Measurements from ENCODE around the gene LONP2. TPM values are rescaled to one million over a fixed set of nuclear protein-coding genes. Genes with fewer than 3 reads are reported as not detected.

The LONP2 gene
- polyA plus RNA-seq, 4 donors = 18.1 to 48.3 (median 27.4) TPM

- FAIRE-seq = no peak
- Histone ChIP-seq H3K4me3 (ENCODE audit: low read depth in 1 of 3, low read length in 3 of 3) (no peak overlapping the region), H3K9me3 (ENCODE audit: control insufficient read depth in 2 of 2, insufficient read depth in 1 of 2, low read depth in 1 of 2, low read length in 1 of 2) (no peaks in the 10 kb centered on the region), H3K4me1 (ENCODE audit: control insufficient read depth in 3 of 3, insufficient read depth in 2 of 3, low read depth in 1 of 3, low read length in 2 of 3) (peaks cover 5 to 8% (median 6%) of the 10 kb centered on the region in 3 donors), H3K36me3 (ENCODE audit: control insufficient read depth in 3 of 3, insufficient read depth in 2 of 3, low read depth in 1 of 3, low read length in 3 of 3) (no peaks in the 10 kb centered on the region), H3K27ac (ENCODE audit: low read depth in 1 of 3, low read length in 2 of 3) (no peak overlapping the region), H3K27me3 (ENCODE audit: control insufficient read depth in 3 of 3, insufficient read depth in 3 of 3, low read length in 3 of 3) (no peaks in the 10 kb centered on the region)
- no peak for DNase-seq
- WGBS, 3 donors = 19 to 30% (median 25%) methylated on average over 2 of the region's 2 CpGs
These were observed 2.0 kb downstream of the LONP2 start for GRCh38 chr16:48246066-48246465.

GRCh38 chr16:48247311-48247710, 3.2 kb downstream of the LONP2 start, which contains the start of gene ABCC11:
ABCC11 (minus strand) TSS chr16:48247539; CDS start chr16:48231921, 15,618 bp downstream.
- H3K36me3 ChIP-seq (ENCODE audit: control insufficient read depth in 3 of 3, insufficient read depth in 2 of 3, low read depth in 1 of 3, low read length in 3 of 3) = peaks cover 0 to 2% (median 2%) of the 10 kb centered on the region in 3 donors
- H3K4me3 ChIP-seq (ENCODE audit: low read depth in 1 of 3, low read length in 3 of 3) = no peak within 1 kb of the TSS
- H3K4me1 ChIP-seq (ENCODE audit: control insufficient read depth in 3 of 3, insufficient read depth in 2 of 3, low read depth in 1 of 3, low read length in 2 of 3) = peaks cover 6 to 8% (median 7%) of the 10 kb centered on the region in 3 donors
- H3K9me3 ChIP-seq (ENCODE audit: control insufficient read depth in 2 of 2, insufficient read depth in 1 of 2, low read depth in 1 of 2, low read length in 1 of 2) = no peaks in the 10 kb centered on the region
- peak within 1 kb of the TSS in 1 of 3 donors; percentile 31 for H3K27ac ChIP-seq (ENCODE audit: low read depth in 1 of 3, low read length in 2 of 3)
- DNase-seq (no peak), FAIRE-seq (no peak)
- H3K27me3 ChIP-seq (ENCODE audit: control insufficient read depth in 3 of 3, insufficient read depth in 3 of 3, low read length in 3 of 3) = no peaks in the 10 kb centered on the region
- WGBS, 3 donors = 33 to 44% (median 34%) methylated on average over 4 of the region's 4 CpGs

- peak in 1 of 2 donors; percentile 83 for DNase-seq
- peak; percentile 91 for FAIRE-seq
- peak overlapping the region in 2 of 3 donors; percentile 38 to 64 for H3K27ac ChIP-seq (ENCODE audit: low read depth in 1 of 3, low read length in 2 of 3)
These were observed 6.6 kb downstream of the LONP2 start for GRCh38 chr16:48250520-48251278.

GRCh38 chr16:48252013-48252412, 7.9 kb downstream of the LONP2 start:
- DNase-seq (no peak), FAIRE-seq (no peak)
- Histone ChIP-seq H3K9me3 (ENCODE audit: control insufficient read depth in 2 of 2, insufficient read depth in 1 of 2, low read depth in 1 of 2, low read length in 1 of 2) (no peaks in the 10 kb centered on the region), H3K27me3 (ENCODE audit: control insufficient read depth in 3 of 3, insufficient read depth in 3 of 3, low read length in 3 of 3) (no peaks in the 10 kb centered on the region), H3K27ac (ENCODE audit: low read depth in 1 of 3, low read length in 2 of 3) (no peak overlapping the region), H3K36me3 (ENCODE audit: control insufficient read depth in 3 of 3, insufficient read depth in 2 of 3, low read depth in 1 of 3, low read length in 3 of 3) (peaks cover 3 to 6% (median 6%) of the 10 kb centered on the region in 3 donors), H3K4me3 (ENCODE audit: low read depth in 1 of 3, low read length in 3 of 3) (no peak overlapping the region), H3K4me1 (ENCODE audit: control insufficient read depth in 3 of 3, insufficient read depth in 2 of 3, low read depth in 1 of 3, low read length in 2 of 3) (peaks cover 0 to 4% (median 3%) of the 10 kb centered on the region in 3 donors)
- 73 to 85% (median 75%) methylated on average over 5 of the region's 5 CpGs for WGBS, 3 donors

More at GRCh38 chr16:48250520-48251278, 6.6 kb downstream of the LONP2 start:
- H3K9me3 ChIP-seq (ENCODE audit: control insufficient read depth in 2 of 2, insufficient read depth in 1 of 2, low read depth in 1 of 2, low read length in 1 of 2) = no peaks in the 10 kb centered on the region
- peaks cover 2 to 7% (median 5%) of the 10 kb centered on the region in 3 donors for H3K4me1 ChIP-seq (ENCODE audit: control insufficient read depth in 3 of 3, insufficient read depth in 2 of 3, low read depth in 1 of 3, low read length in 2 of 3)
- H3K36me3 ChIP-seq (ENCODE audit: control insufficient read depth in 3 of 3, insufficient read depth in 2 of 3, low read depth in 1 of 3, low read length in 3 of 3) = peaks cover 3 to 6% (median 6%) of the 10 kb centered on the region in 3 donors
- 30 to 68% (median 48%) methylated on average over 5 of the region's 5 CpGs for WGBS, 3 donors
- no peaks in the 10 kb centered on the region for H3K27me3 ChIP-seq (ENCODE audit: control insufficient read depth in 3 of 3, insufficient read depth in 3 of 3, low read length in 3 of 3)
- no peak overlapping the region for H3K4me3 ChIP-seq (ENCODE audit: low read depth in 1 of 3, low read length in 3 of 3)

GRCh38 chr16:48256579-48257177, 12.6 kb downstream of the LONP2 start:
- Histone ChIP-seq H3K4me1 (ENCODE audit: control insufficient read depth in 3 of 3, insufficient read depth in 2 of 3, low read depth in 1 of 3, low read length in 2 of 3) (no peaks in the 10 kb centered on the region), H3K9me3 (ENCODE audit: control insufficient read depth in 2 of 2, insufficient read depth in 1 of 2, low read depth in 1 of 2, low read length in 1 of 2) (no peaks in the 10 kb centered on the region), H3K36me3 (ENCODE audit: control insufficient read depth in 3 of 3, insufficient read depth in 2 of 3, low read depth in 1 of 3, low read length in 3 of 3) (peaks cover 8 to 17% (median 13%) of the 10 kb centered on the region in 3 donors), H3K4me3 (ENCODE audit: low read depth in 1 of 3, low read length in 3 of 3) (no peak overlapping the region), H3K27ac (ENCODE audit: low read depth in 1 of 3, low read length in 2 of 3) (no peak overlapping the region), H3K27me3 (ENCODE audit: control insufficient read depth in 3 of 3, insufficient read depth in 3 of 3, low read length in 3 of 3) (no peaks in the 10 kb centered on the region)
- FAIRE-seq (no peak), DNase-seq (peak; percentile 16 to 36)
- 63 to 80% (median 72%) methylated on average over 7 of the region's 7 CpGs for WGBS, 3 donors

- WGBS, 3 donors = 92 to 97% (median 95%) methylated on average over 1 of the region's 1 CpG
- no peaks in the 10 kb centered on the region for H3K9me3 ChIP-seq (ENCODE audit: control insufficient read depth in 2 of 2, insufficient read depth in 1 of 2, low read depth in 1 of 2, low read length in 1 of 2)
- no peak for DNase-seq
- FAIRE-seq = no peak
- no peak overlapping the region for H3K27ac ChIP-seq (ENCODE audit: low read depth in 1 of 3, low read length in 2 of 3)
- peaks cover 10 to 17% (median 15%) of the 10 kb centered on the region in 3 donors for H3K36me3 ChIP-seq (ENCODE audit: control insufficient read depth in 3 of 3, insufficient read depth in 2 of 3, low read depth in 1 of 3, low read length in 3 of 3)
- no peaks in the 10 kb centered on the region for H3K4me1 ChIP-seq (ENCODE audit: control insufficient read depth in 3 of 3, insufficient read depth in 2 of 3, low read depth in 1 of 3, low read length in 2 of 3)
- no peak overlapping the region for H3K4me3 ChIP-seq (ENCODE audit: low read depth in 1 of 3, low read length in 3 of 3)
- no peaks in the 10 kb centered on the region for H3K27me3 ChIP-seq (ENCODE audit: control insufficient read depth in 3 of 3, insufficient read depth in 3 of 3, low read length in 3 of 3)
These were observed 17.5 kb downstream of the LONP2 start for GRCh38 chr16:48261569-48261968.

- Histone ChIP-seq H3K9me3 (ENCODE audit: control insufficient read depth in 2 of 2, insufficient read depth in 1 of 2, low read depth in 1 of 2, low read length in 1 of 2) (no peaks in the 10 kb centered on the region), H3K4me3 (ENCODE audit: low read depth in 1 of 3, low read length in 3 of 3) (no peak overlapping the region), H3K36me3 (ENCODE audit: control insufficient read depth in 3 of 3, insufficient read depth in 2 of 3, low read depth in 1 of 3, low read length in 3 of 3) (peaks cover 10 to 17% (median 17%) of the 10 kb centered on the region in 3 donors), H3K27ac (ENCODE audit: low read depth in 1 of 3, low read length in 2 of 3) (no peak overlapping the region), H3K27me3 (ENCODE audit: control insufficient read depth in 3 of 3, insufficient read depth in 3 of 3, low read length in 3 of 3) (no peaks in the 10 kb centered on the region), H3K4me1 (ENCODE audit: control insufficient read depth in 3 of 3, insufficient read depth in 2 of 3, low read depth in 1 of 3, low read length in 2 of 3) (no peaks in the 10 kb centered on the region)
- DNase-seq = no peak
- FAIRE-seq = no peak
- 97 to 100% (median 99%) methylated on average over 2 of the region's 2 CpGs for WGBS, 3 donors
These were observed 18.5 kb downstream of the LONP2 start for GRCh38 chr16:48262631-48263030.

GRCh38 chr16:48269011-48269410, 24.9 kb downstream of the LONP2 start:
- DNase-seq (no peak), FAIRE-seq (no peak)
- no peaks in the 10 kb centered on the region for H3K4me1 ChIP-seq (ENCODE audit: control insufficient read depth in 3 of 3, insufficient read depth in 2 of 3, low read depth in 1 of 3, low read length in 2 of 3)
- no peak overlapping the region for H3K4me3 ChIP-seq (ENCODE audit: low read depth in 1 of 3, low read length in 3 of 3)
- H3K9me3 ChIP-seq (ENCODE audit: control insufficient read depth in 2 of 2, insufficient read depth in 1 of 2, low read depth in 1 of 2, low read length in 1 of 2) = no peaks in the 10 kb centered on the region
- peaks cover 3 to 13% (median 13%) of the 10 kb centered on the region in 3 donors for H3K36me3 ChIP-seq (ENCODE audit: control insufficient read depth in 3 of 3, insufficient read depth in 2 of 3, low read depth in 1 of 3, low read length in 3 of 3)
- H3K27ac ChIP-seq (ENCODE audit: low read depth in 1 of 3, low read length in 2 of 3) = no peak overlapping the region
- no peaks in the 10 kb centered on the region for H3K27me3 ChIP-seq (ENCODE audit: control insufficient read depth in 3 of 3, insufficient read depth in 3 of 3, low read length in 3 of 3)
